H1 (cell line): Measurements from ENCODE around the gene AP1M2. TPM values are rescaled to one million over a fixed set of nuclear protein-coding genes. Genes with fewer than 3 reads are reported as not detected.

ENCODE experiments used
- CTBP2 ChIP-seq: IDR thresholded peaks from 2 replicates; pipeline ENCODE4 v1.7.0; 2011; ENCODE audit warnings: borderline replicate concordance, mild to moderate bottlenecking, moderate library complexity, mixed read lengths, low read length; ENCODE audit not compliant: insufficient read depth, insufficient read length
- GTF2F1 ChIP-seq: IDR thresholded peaks from 2 replicates; pipeline ENCODE4 v1.6.1; 2012; ENCODE audit warnings: low read depth, low read length, improper control_type of control experiment, borderline replicate concordance
- JUN ChIP-seq: IDR thresholded peaks from 2 replicates; pipeline ENCODE4 v1.6.1; 2011; ENCODE audit warnings: low read depth, mild to moderate bottlenecking, improper control_type of control experiment, low read length
- KDM5A ChIP-seq: fragments of 200-600 bp; IDR thresholded peaks from 2 replicates; pipeline ENCODE4 v1.7.1; 2012; ENCODE audit warnings: mild to moderate bottlenecking, low read length, inconsistent platforms, mixed read lengths
- MAFK ChIP-seq: IDR thresholded peaks from 2 replicates; pipeline ENCODE4 v1.6.1; 2012; ENCODE audit warnings: low read depth, mild to moderate bottlenecking, improper control_type of control experiment, low read length
- NRF1 ChIP-seq: IDR thresholded peaks from 2 replicates; pipeline ENCODE4 v1.6.1; 2011; ENCODE audit warnings: mild to moderate bottlenecking, low read depth, low read length, improper control_type of control experiment
- polyA plus RNA-seq, 7 experiments: library from polyadenylated mRNA; depleted of rRNA in 3 of 7; stranded (reverse) in 5 of 7; unstranded in 2 of 7; fragments of >200 nt in 5 of 7; fragments of 200-250 nt in 2 of 7; gene quantifications; 1 replicate in 5 of 7; 2 replicates in 1 of 7; 4 replicates in 1 of 7; pipeline versions ENCODE4 v1.2.1 to v1.2.3, GENCODE V29; 2011 to 2013; ENCODE audit warnings: missing spikeins in 2 of 7, mixed read lengths in 2 of 7
- total RNA-seq: library from RNA; stranded (reverse); fragmentation: NEBNext Ultra II Directional; extraction: Animal tissue kit (Norgen Biotek cat#: 25700); gene quantifications from 2 replicates; pipeline ENCODE4 v1.2.1, GENCODE V29; 2021
- TF ChIP-seq, protein P1 (sequence below), 3 experiments: IDR thresholded peaks; 1 replicate in 2 of 3; 2 replicates in 1 of 3; pipeline versions ENCODE4 v1.5.1 to v1.6.1; 2011; ENCODE audit warnings: low read length in 3 of 3, mild to moderate bottlenecking in 3 of 3, inconsistent platforms in 2 of 3, low read depth in 1 of 3, moderate library complexity in 1 of 3; ENCODE audit not compliant: insufficient read depth in 1 of 3; ENCODE audit errors: control extremely low read depth in 1 of 3
- TF ChIP-seq, protein P2 (sequence below): IDR thresholded peaks from 2 replicates; pipeline ENCODE4 v1.6.1; 2012; ENCODE audit warnings: inconsistent platforms

The AP1M2 gene
- total and polyA plus RNA-seq, 2 of the 8 experiments (the other 6 are each of a cell fraction or from before 2014, with no cell fraction given): 140 to 161 TPM

DNA sequence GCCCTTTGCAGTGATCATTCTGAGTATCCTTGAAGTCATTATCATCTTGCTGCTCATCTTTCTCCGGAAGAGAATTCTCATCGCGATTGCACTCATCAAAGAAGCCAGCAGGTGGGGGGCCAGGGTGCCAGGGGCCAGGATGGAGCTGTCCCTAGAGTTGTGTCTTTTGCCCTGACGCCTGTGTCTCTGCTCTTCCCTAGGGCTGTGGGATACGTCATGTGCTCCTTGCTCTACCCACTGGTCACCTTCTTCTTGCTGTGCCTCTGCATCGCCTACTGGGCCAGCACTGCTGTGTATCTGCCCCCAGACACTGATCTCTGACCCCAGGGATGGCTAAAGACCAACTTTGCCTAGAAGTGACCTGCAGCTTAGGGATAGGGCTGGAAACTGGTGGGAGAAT is 47.9 kb upstream of the AP1M2 start (continued):
- TF ChIP-seq, protein P1, sequence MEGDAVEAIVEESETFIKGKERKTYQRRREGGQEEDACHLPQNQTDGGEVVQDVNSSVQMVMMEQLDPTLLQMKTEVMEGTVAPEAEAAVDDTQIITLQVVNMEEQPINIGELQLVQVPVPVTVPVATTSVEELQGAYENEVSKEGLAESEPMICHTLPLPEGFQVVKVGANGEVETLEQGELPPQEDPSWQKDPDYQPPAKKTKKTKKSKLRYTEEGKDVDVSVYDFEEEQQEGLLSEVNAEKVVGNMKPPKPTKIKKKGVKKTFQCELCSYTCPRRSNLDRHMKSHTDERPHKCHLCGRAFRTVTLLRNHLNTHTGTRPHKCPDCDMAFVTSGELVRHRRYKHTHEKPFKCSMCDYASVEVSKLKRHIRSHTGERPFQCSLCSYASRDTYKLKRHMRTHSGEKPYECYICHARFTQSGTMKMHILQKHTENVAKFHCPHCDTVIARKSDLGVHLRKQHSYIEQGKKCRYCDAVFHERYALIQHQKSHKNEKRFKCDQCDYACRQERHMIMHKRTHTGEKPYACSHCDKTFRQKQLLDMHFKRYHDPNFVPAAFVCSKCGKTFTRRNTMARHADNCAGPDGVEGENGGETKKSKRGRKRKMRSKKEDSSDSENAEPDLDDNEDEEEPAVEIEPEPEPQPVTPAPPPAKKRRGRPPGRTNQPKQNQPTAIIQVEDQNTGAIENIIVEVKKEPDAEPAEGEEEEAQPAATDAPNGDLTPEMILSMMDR (IDR thresholded peaks at IDR 0.05; ENCODE audit: control extremely low read depth in 1 of 3, insufficient read depth in 1 of 3, low read depth in 1 of 3, low read length in 3 of 3): no peak
- TF ChIP-seq GTF2F1 (no peak), NRF1 (no peak), CTBP2 (no peak), KDM5A (no peak), MAFK (no peak), JUN (no peak)
- TF ChIP-seq, protein P2, sequence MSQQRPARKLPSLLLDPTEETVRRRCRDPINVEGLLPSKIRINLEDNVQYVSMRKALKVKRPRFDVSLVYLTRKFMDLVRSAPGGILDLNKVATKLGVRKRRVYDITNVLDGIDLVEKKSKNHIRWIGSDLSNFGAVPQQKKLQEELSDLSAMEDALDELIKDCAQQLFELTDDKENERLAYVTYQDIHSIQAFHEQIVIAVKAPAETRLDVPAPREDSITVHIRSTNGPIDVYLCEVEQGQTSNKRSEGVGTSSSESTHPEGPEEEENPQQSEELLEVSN: no peak
